BLaER1 treated with 17β-estradiol and CSF1 and Interleukin-3, amounts not matched to agents 10 nM and 100 nM (cell line): Measurements from ENCODE around the gene SPNS3.

Source experiments
- H3K27ac ChIP-seq, 11 experiments: shearing (Covaris generic); formaldehyde crosslinking; 2 replicates each; pipeline ENCODE4 v1.8.1; 2022
- H3K27me3 ChIP-seq, 11 experiments: shearing (Covaris generic); formaldehyde crosslinking; 2 replicates each; pipeline ENCODE4 v1.8.1; 2022
- H3K36me3 ChIP-seq, 11 experiments: shearing (Covaris generic); formaldehyde crosslinking; 2 replicates each; pipeline ENCODE4 v1.8.1; 2022
- H3K4me1 ChIP-seq, 10 experiments: shearing (Covaris generic); formaldehyde crosslinking; 2 replicates each; pipeline ENCODE4 v1.8.1; 2022
- H3K4me2 ChIP-seq, 11 experiments: shearing (Covaris generic); formaldehyde crosslinking; 2 replicates each; pipeline ENCODE4 v1.8.1; 2022
- H3K4me3 ChIP-seq, 10 experiments: shearing (Covaris generic); formaldehyde crosslinking; 2 replicates each; pipeline ENCODE4 v1.8.1; 2022
- H3K9ac ChIP-seq, 11 experiments: shearing (Covaris generic); formaldehyde crosslinking; 2 replicates each; pipeline ENCODE4 v1.8.1; 2022
- H3K9me3 ChIP-seq, 11 experiments: shearing (Covaris generic); formaldehyde crosslinking; replicated peaks in 1 of 11; 2 replicates each; pipeline ENCODE4 v1.8.1; 2022
- H4K20me1 ChIP-seq, 11 experiments: shearing (Covaris generic); formaldehyde crosslinking; 2 replicates each; pipeline ENCODE4 v1.8.1; 2022
- Cebpa-rat ChIP-seq, 11 experiments: shearing (Covaris generic); IDR thresholded peaks; 2 replicates each; pipeline ENCODE4 v1.8.1; 2022

The SPNS3 gene

GRCh38 chr17:4503283-4504025 is 69.7 kb downstream of the SPNS3 start:
- H3K4me1 ChIP-seq = peaks cover 48 to 91% (median 86%) of the 10 kb centered on the region in 10 experiments
- H3K9me3 ChIP-seq = no peaks in the 10 kb centered on the region
- peaks cover 0 to 25% (median 0%) of the 10 kb centered on the region in 11 experiments; a peak in 10 of 22 replicates for H3K27me3 ChIP-seq
- H3K4me3 ChIP-seq = no peak overlapping the region
- peak overlapping the region in 10 of 11 experiments; percentile 58 to 85 (median 76); a peak in 21 of 22 replicates for H3K4me2 ChIP-seq
- no peaks in the 10 kb centered on the region for H3K36me3 ChIP-seq
- H3K27ac ChIP-seq = peak overlapping the region in 3 of 11 experiments; percentile 12 to 43 (median 15); a peak in 4 of 22 replicates
- TF ChIP-seq Cebpa-rat (IDR thresholded peaks at IDR 0.05) = no peak
- peaks cover 0 to 69% (median 7%) of the 10 kb centered on the region in 11 experiments; a peak in 9 of 22 replicates for H4K20me1 ChIP-seq
- H3K9ac ChIP-seq = peak overlapping the region in 3 of 11 experiments; percentile 1 to 26 (median 11); a peak in 2 of 22 replicates

- H3K27me3 ChIP-seq = peaks cover 0 to 22% (median 0%) of the 10 kb centered on the region in 11 experiments; a peak in 10 of 22 replicates
- TF ChIP-seq Cebpa-rat (IDR thresholded peaks at IDR 0.05) = no peak
- H3K36me3 ChIP-seq = no peaks in the 10 kb centered on the region
- peak overlapping the region in 5 of 11 experiments; percentile 1 to 26 (median 11); a peak in 5 of 22 replicates for H3K9ac ChIP-seq
- H3K4me2 ChIP-seq = peak overlapping the region; percentile 23 to 85 (median 75)
- no peaks in the 10 kb centered on the region for H3K9me3 ChIP-seq
- peaks cover 0 to 74% (median 7%) of the 10 kb centered on the region in 11 experiments; a peak in 8 of 22 replicates for H4K20me1 ChIP-seq
- H3K27ac ChIP-seq = peak overlapping the region in 4 of 11 experiments; percentile 12 to 43 (median 19); a peak in 5 of 22 replicates
- peaks cover 54 to 94% (median 92%) of the 10 kb centered on the region in 10 experiments for H3K4me1 ChIP-seq
- no peak overlapping the region for H3K4me3 ChIP-seq
These were observed 70.4 kb downstream of the SPNS3 start for GRCh38 chr17:4504188-4504587.

- Histone ChIP-seq H3K4me3 (no peak overlapping the region), H3K4me1 (peaks cover 54 to 94% (median 92%) of the 10 kb centered on the region in 10 experiments), H3K9ac (peak overlapping the region in 1 of 11 experiments; percentile 19; a peak in 1 of 22 replicates), H3K36me3 (no peaks in the 10 kb centered on the region), H3K9me3 (no peaks in the 10 kb centered on the region), H3K27me3 (peaks cover 0 to 12% (median 0%) of the 10 kb centered on the region in 11 experiments; a peak in 7 of 22 replicates), H3K4me2 (peak overlapping the region; percentile 23 to 85 (median 75); a peak in 21 of 22 replicates), H3K27ac (peak overlapping the region in 4 of 11 experiments; percentile 6 to 43 (median 29); a peak in 2 of 22 replicates), H4K20me1 (peaks cover 0 to 78% (median 7%) of the 10 kb centered on the region in 11 experiments; a peak in 8 of 22 replicates)
- TF ChIP-seq Cebpa-rat (IDR thresholded peaks at IDR 0.05) = no peak
These were observed 71.4 kb downstream of the SPNS3 start for GRCh38 chr17:4505187-4505586.

- Histone ChIP-seq H3K36me3 (no peaks in the 10 kb centered on the region), H3K4me2 (peak overlapping the region in 10 of 11 experiments; percentile 8 to 85 (median 76); a peak in 19 of 22 replicates), H3K9me3 (no peaks in the 10 kb centered on the region), H3K4me3 (no peak overlapping the region), H4K20me1 (peaks cover 0 to 76% (median 0%) of the 10 kb centered on the region in 11 experiments; a peak in 6 of 22 replicates), H3K27ac (peak overlapping the region in 1 of 11 experiments; percentile 43; a peak in 1 of 22 replicates), H3K9ac (peak overlapping the region in 3 of 11 experiments; percentile 2 to 19 (median 19); a peak in 3 of 22 replicates), H3K4me1 (peaks cover 58 to 94% (median 92%) of the 10 kb centered on the region in 10 experiments), H3K27me3 (peaks cover 0 to 1% (median 0%) of the 10 kb centered on the region in 11 experiments; a peak in 1 of 22 replicates)
- TF ChIP-seq Cebpa-rat (IDR thresholded peaks at IDR 0.05) = no peak
These were observed 72.6 kb downstream of the SPNS3 start for GRCh38 chr17:4506175-4506813.

GRCh38 chr17:4506892-4507291 is 73.2 kb downstream of the SPNS3 start:
- TF ChIP-seq Cebpa-rat (IDR thresholded peaks at IDR 0.05) = no peak
- Histone ChIP-seq H3K4me3 (no peak overlapping the region), H4K20me1 (peaks cover 0 to 70% (median 0%) of the 10 kb centered on the region in 11 experiments; a peak in 6 of 22 replicates), H3K4me2 (peak overlapping the region in 2 of 11 experiments; percentile 72 to 78; a peak in 3 of 22 replicates), H3K27me3 (no peaks in the 10 kb centered on the region), H3K9ac (no peak overlapping the region), H3K9me3 (no peaks in the 10 kb centered on the region), H3K36me3 (no peaks in the 10 kb centered on the region), H3K4me1 (peaks cover 64 to 95% (median 92%) of the 10 kb centered on the region in 10 experiments), H3K27ac (no peak overlapping the region)

- Histone ChIP-seq H3K4me3 (no peak overlapping the region), H3K9ac (peak overlapping the region in 1 of 11 experiments; percentile 9; a peak in 1 of 22 replicates), H3K4me1 (peaks cover 70 to 98% (median 92%) of the 10 kb centered on the region in 10 experiments), H4K20me1 (peaks cover 0 to 68% (median 0%) of the 10 kb centered on the region in 11 experiments; a peak in 6 of 22 replicates), H3K36me3 (no peaks in the 10 kb centered on the region), H3K27me3 (no peaks in the 10 kb centered on the region), H3K4me2 (peak overlapping the region in 7 of 11 experiments; percentile 10 to 94 (median 27); a peak in 6 of 22 replicates), H3K9me3 (no peaks in the 10 kb centered on the region), H3K27ac (no peak overlapping the region; a peak in 1 of 22 replicates)
- no peak for TF ChIP-seq Cebpa-rat (IDR thresholded peaks at IDR 0.05)
These were observed 73.8 kb downstream of the SPNS3 start for GRCh38 chr17:4507361-4508111.

- Histone ChIP-seq H3K4me1 (peaks cover 71 to 97% (median 87%) of the 10 kb centered on the region in 10 experiments), H3K9ac (peak overlapping the region in 2 of 11 experiments; percentile 29 to 38; a peak in 3 of 22 replicates), H3K4me3 (no peak overlapping the region), H3K36me3 (no peaks in the 10 kb centered on the region), H3K27ac (peak overlapping the region in 2 of 11 experiments; percentile 59 to 64; a peak in 3 of 22 replicates), H3K4me2 (peak overlapping the region; percentile 11 to 97 (median 89); a peak in 16 of 22 replicates), H4K20me1 (peaks cover 0 to 62% (median 0%) of the 10 kb centered on the region in 11 experiments; a peak in 6 of 22 replicates), H3K9me3 (no peaks in the 10 kb centered on the region), H3K27me3 (no peaks in the 10 kb centered on the region)
- TF ChIP-seq Cebpa-rat (IDR thresholded peaks at IDR 0.05) = no peak
These were observed 74.5 kb downstream of the SPNS3 start for GRCh38 chr17:4508207-4508606.

GRCh38 chr17:4509401-4509800 is 75.7 kb downstream of the SPNS3 start:
- H3K4me1 ChIP-seq = peaks cover 65 to 95% (median 83%) of the 10 kb centered on the region in 10 experiments
- H3K9ac ChIP-seq = peak overlapping the region; percentile 22 to 61 (median 50); a peak in 18 of 22 replicates
- H3K36me3 ChIP-seq = no peaks in the 10 kb centered on the region
- H3K27ac ChIP-seq = peak overlapping the region in 10 of 11 experiments; percentile 6 to 64 (median 42); a peak in 18 of 22 replicates
- TF ChIP-seq Cebpa-rat (IDR thresholded peaks at IDR 0.05) = no peak
- no peaks in the 10 kb centered on the region for H3K9me3 ChIP-seq
- H3K27me3 ChIP-seq = no peaks in the 10 kb centered on the region
- peaks cover 0 to 50% (median 0%) of the 10 kb centered on the region in 11 experiments; a peak in 4 of 22 replicates for H4K20me1 ChIP-seq
- H3K4me3 ChIP-seq = peak overlapping the region in 7 of 10 experiments; percentile 18 to 46 (median 33); a peak in 7 of 20 replicates
- peak overlapping the region; percentile 83 to 97 (median 89) for H3K4me2 ChIP-seq
